Stomach (tissue), 4 donors: ENCODE measurements around the gene CMTM6.

Experiments
- CTCF ChIP-seq, 7 experiments: fragments of 450-650 bp in 4 of 7; fragments of 200-600 bp in 3 of 7; sonication (generic) in 3 of 7; IDR thresholded peaks; one replicate each; pipeline ENCODE4 v1.5.1; 2016 to 2019; ENCODE audit warnings: antibody characterized with exemption in 7 of 7, control low read depth in 2 of 7, mild to moderate bottlenecking in 1 of 7
- EP300 ChIP-seq: sonication (generic); formaldehyde crosslinking; IDR thresholded peaks from one replicate; pipeline ENCODE4 v1.6.1; 2017; ENCODE audit warnings: antibody characterized with exemption
- POLR2A ChIP-seq, 4 donors: fragments of 450-650 bp; IDR thresholded peaks; one replicate each; pipeline ENCODE4 v1.6.1; 2016; ENCODE audit warnings: antibody characterized with exemption in 4 of 4, control low read depth in 2 of 4, mild to moderate bottlenecking in 1 of 4, moderate library complexity in 1 of 4
- POLR2AphosphoS5 ChIP-seq, 3 donors: sonication (generic); formaldehyde crosslinking; IDR thresholded peaks; one replicate each; pipeline ENCODE4 v1.6.1; 2016; ENCODE audit warnings: antibody characterized with exemption in 3 of 3

GRCh38 chr3:32542807-32543206 lies 40.2 kb upstream of the CMTM6 start:
- TF ChIP-seq CTCF (IDR thresholded peaks at IDR 0.05) = no peak
- TF ChIP-seq POLR2AphosphoS5 (IDR thresholded peaks at IDR 0.05) = no peak
- no peak for TF ChIP-seq POLR2A (IDR thresholded peaks at IDR 0.05)
- no peak for TF ChIP-seq EP300
